Measurements from ENCODE around the gene PELI3. TPM values are rescaled to one million over a fixed set of nuclear protein-coding genes. Genes with fewer than 3 reads are reported as not detected.
"Not testable (repeated sequence)": the region's sequence is repeated elsewhere in the genome, so short reads cannot be mapped to it uniquely, and the experiment has no call there.

The PELI3 gene
- total and polyA plus RNA-seq, 8 donors: 3.0 to 19.9 (median 7.0) TPM

DNA sequence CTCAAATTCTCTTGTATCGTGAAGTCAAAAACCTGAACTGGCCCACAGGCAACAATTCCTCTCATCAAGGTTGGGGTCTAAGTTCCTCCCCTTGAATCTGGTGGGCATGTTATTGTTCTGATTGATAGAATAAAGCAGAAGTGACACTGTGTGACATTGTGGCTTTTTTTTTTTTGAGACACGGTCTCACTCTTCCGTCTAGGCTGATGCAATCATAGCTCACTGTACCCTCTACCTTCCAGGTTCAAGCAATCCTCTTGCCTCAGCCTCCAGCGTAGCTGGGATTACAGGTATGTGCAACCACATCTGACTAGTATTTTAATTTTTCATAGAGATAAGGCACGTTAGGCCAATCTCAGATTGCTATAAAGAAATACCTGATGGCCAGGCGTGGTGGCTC, 8.9 kb upstream of the PELI3 start:
- FAIRE-seq: no peak

DNA sequence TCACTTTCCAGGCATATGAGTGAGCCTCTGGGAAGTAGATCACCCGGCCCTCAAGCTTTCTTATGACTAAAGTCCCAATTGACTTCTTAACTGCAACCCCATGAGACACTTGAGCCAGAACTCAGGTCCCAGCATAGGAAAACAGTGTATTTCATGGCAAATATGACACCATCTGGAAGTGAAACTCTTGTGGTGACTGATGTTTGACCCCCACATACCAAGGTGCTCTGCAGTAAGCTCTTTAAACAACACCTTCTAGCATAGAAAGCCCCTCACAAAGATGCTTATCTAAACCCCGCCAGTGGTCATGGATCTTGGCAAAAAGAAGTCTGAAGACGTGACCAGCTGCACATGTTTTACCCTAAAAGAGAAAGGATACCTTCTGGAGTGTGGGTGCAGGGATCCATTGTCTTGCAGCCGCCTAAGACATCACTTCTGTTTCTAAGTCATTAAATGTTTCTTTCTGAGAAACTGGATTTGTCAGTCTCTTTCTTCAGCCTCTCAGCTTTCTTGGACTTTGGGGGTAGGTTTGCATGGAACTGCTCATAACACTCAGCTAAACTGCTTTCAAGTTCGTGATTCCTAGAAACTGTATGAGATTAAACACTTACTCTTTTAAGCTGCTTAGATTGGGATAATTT, 7.4 kb upstream of the PELI3 start:
- Histone ChIP-seq H3K27ac (no peak overlapping the region), H3K4me3 (no peak overlapping the region), H3K4me1 (no peaks in the 10 kb centered on the region), H3K9me3 (no peaks in the 10 kb centered on the region), H3K36me3 (no peaks in the 10 kb centered on the region), H3K27me3 (no peaks in the 10 kb centered on the region)
- intact Hi-C loops (cut with DNase I): no loop called here
- FAIRE-seq: no peak
- WGBS, 2 donors: 59 to 69% methylated on average over 5 of the region's 5 CpGs
- TF ChIP-seq, protein P1, sequence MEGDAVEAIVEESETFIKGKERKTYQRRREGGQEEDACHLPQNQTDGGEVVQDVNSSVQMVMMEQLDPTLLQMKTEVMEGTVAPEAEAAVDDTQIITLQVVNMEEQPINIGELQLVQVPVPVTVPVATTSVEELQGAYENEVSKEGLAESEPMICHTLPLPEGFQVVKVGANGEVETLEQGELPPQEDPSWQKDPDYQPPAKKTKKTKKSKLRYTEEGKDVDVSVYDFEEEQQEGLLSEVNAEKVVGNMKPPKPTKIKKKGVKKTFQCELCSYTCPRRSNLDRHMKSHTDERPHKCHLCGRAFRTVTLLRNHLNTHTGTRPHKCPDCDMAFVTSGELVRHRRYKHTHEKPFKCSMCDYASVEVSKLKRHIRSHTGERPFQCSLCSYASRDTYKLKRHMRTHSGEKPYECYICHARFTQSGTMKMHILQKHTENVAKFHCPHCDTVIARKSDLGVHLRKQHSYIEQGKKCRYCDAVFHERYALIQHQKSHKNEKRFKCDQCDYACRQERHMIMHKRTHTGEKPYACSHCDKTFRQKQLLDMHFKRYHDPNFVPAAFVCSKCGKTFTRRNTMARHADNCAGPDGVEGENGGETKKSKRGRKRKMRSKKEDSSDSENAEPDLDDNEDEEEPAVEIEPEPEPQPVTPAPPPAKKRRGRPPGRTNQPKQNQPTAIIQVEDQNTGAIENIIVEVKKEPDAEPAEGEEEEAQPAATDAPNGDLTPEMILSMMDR (IDR thresholded peaks at IDR 0.05): no peak
- DNase-seq: no peak
- ATAC-seq: no peak

More for the DNA sequence above, 8.9 kb upstream of the PELI3 start:
- Histone ChIP-seq H3K9me3 (no peaks in the 10 kb centered on the region), H3K36me3 (no peaks in the 10 kb centered on the region), H3K4me1 (no peaks in the 10 kb centered on the region), H3K27ac (no peak overlapping the region), H3K27me3 (no peaks in the 10 kb centered on the region), H3K4me3 (no peak overlapping the region)
- TF ChIP-seq, protein P1 (IDR thresholded peaks at IDR 0.05): no peak
- no peak for DNase-seq
- intact Hi-C loops (cut with DNase I): no loop called here
- no peak for ATAC-seq
- 79% methylated on average over 6 of the region's 6 CpGs for WGBS, 2 donors

DNA sequence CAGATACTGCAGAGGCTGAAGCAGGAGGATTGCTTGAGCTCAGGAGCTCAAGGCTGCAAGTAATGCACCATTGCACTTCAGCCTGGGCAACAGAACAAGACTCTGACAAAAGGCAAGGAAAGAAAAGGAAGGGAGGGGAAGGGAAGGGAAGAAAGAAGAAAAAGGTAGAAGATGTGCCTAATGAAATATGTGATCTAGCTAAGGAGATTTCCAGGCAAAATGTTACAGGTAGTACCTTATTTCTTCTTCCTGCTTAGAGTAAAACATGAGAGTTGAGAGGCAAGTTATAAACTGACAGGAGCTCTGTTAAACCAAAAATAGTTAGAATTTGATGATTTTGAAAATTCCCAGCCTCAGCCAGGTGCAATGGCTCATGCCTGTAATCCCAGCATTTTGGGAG, 4.7 kb upstream of the PELI3 start:
- FAIRE-seq (no peak), ATAC-seq (no peak), DNase-seq (no peak)
- H3K9me3 ChIP-seq: no peaks in the 10 kb centered on the region
- TF ChIP-seq, protein P1 (IDR thresholded peaks at IDR 0.05): no peak
- H3K27ac ChIP-seq: no peak overlapping the region
- no peaks in the 10 kb centered on the region for H3K4me1 ChIP-seq
- H3K36me3 ChIP-seq: no peaks in the 10 kb centered on the region
- intact Hi-C loops (cut with DNase I): no loop called here
- no peaks in the 10 kb centered on the region for H3K27me3 ChIP-seq
- no peak overlapping the region for H3K4me3 ChIP-seq

DNA sequence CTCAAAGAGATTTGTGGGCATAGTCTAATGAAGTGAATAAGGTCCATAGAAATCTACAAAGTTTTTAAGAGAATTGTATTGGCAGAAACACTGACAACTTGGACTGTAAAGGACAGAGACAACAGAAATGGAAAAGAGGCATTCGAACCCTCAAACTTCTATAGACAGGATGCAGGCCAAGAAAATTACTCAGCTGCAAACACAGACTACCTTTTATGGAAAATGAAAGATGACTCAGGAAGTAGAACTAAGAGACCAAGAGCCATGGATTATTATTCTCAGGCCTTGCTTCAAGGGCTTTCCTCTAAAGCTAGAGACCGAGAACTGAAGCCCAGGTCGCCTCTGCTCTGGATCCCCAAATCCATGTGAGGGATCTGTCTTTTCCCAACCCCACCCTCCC, 3.8 kb upstream of the PELI3 start:
- H3K9me3 ChIP-seq: no peaks in the 10 kb centered on the region
- DNase-seq: no peak
- TF ChIP-seq, protein P1 (IDR thresholded peaks at IDR 0.05): no peak
- WGBS, 2 donors: 81 to 85% methylated on average over 3 of the region's 3 CpGs
- H3K36me3 ChIP-seq: no peaks in the 10 kb centered on the region
- H3K27ac ChIP-seq: no peak overlapping the region
- intact Hi-C loops (cut with DNase I): no loop called here
- peaks cover 0 to 5% (median 0%) of the 10 kb centered on the region in 3 donors for H3K4me1 ChIP-seq
- no peak for FAIRE-seq
- no peak overlapping the region for H3K4me3 ChIP-seq
- ATAC-seq: no peak
- no peaks in the 10 kb centered on the region for H3K27me3 ChIP-seq

DNA sequence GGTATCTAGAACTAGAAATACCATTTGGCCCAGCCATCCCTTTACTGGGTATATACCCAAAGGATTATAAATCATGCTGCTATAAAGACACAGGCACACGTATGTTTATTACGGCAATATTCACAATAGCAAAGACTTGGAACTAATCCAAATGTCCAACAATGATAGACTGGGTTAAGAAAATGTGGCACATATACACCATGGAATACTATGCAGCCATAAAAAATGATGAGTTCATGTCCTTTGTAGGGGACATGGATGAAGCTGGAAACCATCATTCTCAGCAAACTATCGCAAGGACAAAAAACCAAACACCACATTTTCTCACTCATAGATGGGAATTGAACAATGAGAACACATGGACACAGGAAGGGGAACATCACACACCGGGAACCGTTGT, 2.6 kb upstream of the PELI3 start:
- H3K9me3 ChIP-seq; H3K36me3 ChIP-seq; H3K27ac ChIP-seq; H3K27me3 ChIP-seq; intact Hi-C loops (cut with DNase I); ATAC-seq; FAIRE-seq; H3K4me3 ChIP-seq; DNase-seq; H3K4me1 ChIP-seq: not testable (repeated sequence)
- WGBS, 2 donors: 86 to 89% methylated on average over 5 of the region's 5 CpGs
